HG02588 (cell line): Measurements from ENCODE around the gene TLE3.
A peak's percentile ranks its signal among the peaks of the same experiment; 100 is the strongest.

Experiments
- ATAC-seq: cut with Tn5 transposase; IDR thresholded peaks from one replicate; pipeline ENCODE4 v1.9.1; 2021; ENCODE audit warnings: mild to moderate bottlenecking, moderate library complexity; ENCODE audit not compliant: unreplicated experiment

TLE3 gene

GRCh38 chr15:70033109-70033508 is 64.6 kb downstream of the TLE3 start:
- ATAC-seq: no peak

GRCh38 chr15:70032509-70032908 is 65.2 kb downstream of the TLE3 start:
- ATAC-seq: no peak

GRCh38 chr15:70031713-70032112 is 66.0 kb downstream of the TLE3 start:
- ATAC-seq: no peak

- ATAC-seq: no peak
These were observed 66.5 kb downstream of the TLE3 start for GRCh38 chr15:70031261-70031660.

GRCh38 chr15:70030851-70031250 is 66.9 kb downstream of the TLE3 start:
- no peak for ATAC-seq

- ATAC-seq: no peak
These were observed 68.4 kb downstream of the TLE3 start for GRCh38 chr15:70029297-70029701.

GRCh38 chr15:70027518-70027917 is 70.2 kb downstream of the TLE3 start:
- ATAC-seq: no peak

- ATAC-seq: no peak
These were observed 70.7 kb downstream of the TLE3 start for GRCh38 chr15:70026991-70027390.

- no peak for ATAC-seq
These were observed 72.1 kb downstream of the TLE3 start for GRCh38 chr15:70025413-70026296.

GRCh38 chr15:70024521-70024920 is 73.2 kb downstream of the TLE3 start:
- ATAC-seq: no peak

GRCh38 chr15:70023769-70024491 is 73.8 kb downstream of the TLE3 start:
- ATAC-seq: no peak

GRCh38 chr15:70023064-70023768 is 74.5 kb downstream of the TLE3 start:
- ATAC-seq: peak; percentile 65

GRCh38 chr15:70020229-70020628 is 77.5 kb downstream of the TLE3 start:
- ATAC-seq: no peak

- no peak for ATAC-seq
These were observed 78.8 kb downstream of the TLE3 start for GRCh38 chr15:70018646-70019600.

GRCh38 chr15:70017801-70018200 is 79.9 kb downstream of the TLE3 start:
- ATAC-seq: no peak

- no peak for ATAC-seq
These were observed 80.7 kb downstream of the TLE3 start for GRCh38 chr15:70017025-70017424.

- no peak for ATAC-seq
These were observed 81.2 kb downstream of the TLE3 start for GRCh38 chr15:70016511-70016994.

- ATAC-seq: peak; percentile 80
These were observed 82.7 kb downstream of the TLE3 start for GRCh38 chr15:70014860-70015490.

GRCh38 chr15:70014331-70014730 is 83.4 kb downstream of the TLE3 start:
- no peak for ATAC-seq
